Right lobe of liver (tissue), 4 donors: ENCODE data around the gene MED19.

ENCODE experiments used
- POLR2A ChIP-seq: fragments of 450-650 bp; IDR thresholded peaks from one replicate; pipeline ENCODE4 v1.6.1; 2017; ENCODE audit warnings: antibody characterized with exemption, mild to moderate bottlenecking
- TF ChIP-seq, protein P1 (sequence below), 4 donors: fragments of 200-600 bp in 3 of 4; fragments of 450-650 bp in 1 of 4; IDR thresholded peaks; one replicate each; pipeline versions ENCODE4 v1.5.1 to v1.8.0; 2016 to 2022; ENCODE audit warnings: antibody characterized with exemption in 4 of 4, mild to moderate bottlenecking in 2 of 4
- donor health status: DM: no; HTN: no; CAD: no.
- donor health status: DM: no; HTN: no; CAD: no.
- donor health status: DM: no; HTN: yes; CAD: no.

DNA sequence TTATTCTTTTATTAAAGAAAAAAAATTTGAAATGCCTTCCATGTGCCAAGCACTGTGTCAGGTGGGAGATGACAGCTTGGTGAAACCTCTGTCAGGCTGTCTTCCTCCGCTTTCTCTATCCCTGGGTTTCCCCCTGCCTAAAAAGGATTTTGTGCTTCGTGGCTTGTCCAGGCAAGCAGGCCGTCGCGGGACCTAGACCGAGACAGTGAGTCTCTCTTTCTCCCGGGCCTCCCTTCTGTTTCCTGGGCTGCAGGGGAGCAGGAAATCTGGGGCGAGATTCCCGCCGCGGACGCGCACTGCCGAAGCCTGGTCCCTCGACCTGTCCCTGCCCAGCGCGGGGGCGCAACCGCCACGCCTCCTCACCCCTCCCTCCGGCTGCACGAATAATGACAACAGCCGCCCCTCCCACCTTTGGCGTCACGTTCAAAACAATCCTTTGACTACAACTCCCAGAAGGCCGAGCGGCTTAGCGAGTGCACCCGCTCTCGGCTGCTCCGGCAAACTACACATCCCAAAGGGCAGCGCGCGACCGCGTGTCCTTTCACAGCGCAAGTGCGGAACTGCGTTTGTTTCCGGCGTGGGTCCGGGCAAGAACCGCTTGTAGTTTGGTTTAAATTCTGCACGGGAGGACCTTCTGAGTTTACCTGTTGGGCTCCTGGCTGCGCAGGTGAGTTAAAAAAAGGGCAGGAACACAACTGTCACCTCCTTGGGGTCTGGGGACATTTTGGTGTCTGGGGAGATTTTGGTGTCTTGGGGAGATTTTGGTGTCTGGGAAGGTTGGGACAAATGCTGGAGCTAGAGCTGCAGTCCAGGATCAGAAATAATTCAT is 54.6 kb downstream of the MED19 start, which contains the start of gene CLP1:
- TF ChIP-seq, protein P1, sequence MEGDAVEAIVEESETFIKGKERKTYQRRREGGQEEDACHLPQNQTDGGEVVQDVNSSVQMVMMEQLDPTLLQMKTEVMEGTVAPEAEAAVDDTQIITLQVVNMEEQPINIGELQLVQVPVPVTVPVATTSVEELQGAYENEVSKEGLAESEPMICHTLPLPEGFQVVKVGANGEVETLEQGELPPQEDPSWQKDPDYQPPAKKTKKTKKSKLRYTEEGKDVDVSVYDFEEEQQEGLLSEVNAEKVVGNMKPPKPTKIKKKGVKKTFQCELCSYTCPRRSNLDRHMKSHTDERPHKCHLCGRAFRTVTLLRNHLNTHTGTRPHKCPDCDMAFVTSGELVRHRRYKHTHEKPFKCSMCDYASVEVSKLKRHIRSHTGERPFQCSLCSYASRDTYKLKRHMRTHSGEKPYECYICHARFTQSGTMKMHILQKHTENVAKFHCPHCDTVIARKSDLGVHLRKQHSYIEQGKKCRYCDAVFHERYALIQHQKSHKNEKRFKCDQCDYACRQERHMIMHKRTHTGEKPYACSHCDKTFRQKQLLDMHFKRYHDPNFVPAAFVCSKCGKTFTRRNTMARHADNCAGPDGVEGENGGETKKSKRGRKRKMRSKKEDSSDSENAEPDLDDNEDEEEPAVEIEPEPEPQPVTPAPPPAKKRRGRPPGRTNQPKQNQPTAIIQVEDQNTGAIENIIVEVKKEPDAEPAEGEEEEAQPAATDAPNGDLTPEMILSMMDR (IDR thresholded peaks at IDR 0.05) = peak in 1 of 4 donors; percentile 13
- peak; percentile 85 for TF ChIP-seq POLR2A
